ENCODE results near the gene RGS6.

DNA sequence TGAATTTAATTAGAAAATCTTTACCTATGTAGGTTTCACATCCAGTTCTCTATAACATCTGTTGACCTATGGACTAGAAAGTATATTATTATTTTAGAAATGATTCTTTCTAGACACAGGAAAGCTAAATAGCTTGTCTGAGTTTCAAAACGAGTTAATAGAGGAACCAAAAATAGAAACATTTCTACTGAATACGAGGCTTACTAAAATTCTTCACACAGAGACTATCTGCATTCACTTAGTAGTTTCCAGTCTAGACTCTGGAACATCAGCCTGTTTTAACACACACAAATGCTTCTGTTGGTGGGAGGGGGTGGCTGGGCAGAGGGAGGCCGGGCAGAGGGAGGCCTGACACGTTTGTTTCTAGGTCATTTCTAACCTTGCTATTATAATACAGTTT, 29.7 kb downstream of the RGS6 start:
- TF ChIP-seq CTCF (IDR thresholded peaks at IDR 0.05) (no peak), EP300 (IDR thresholded peaks at IDR 0.05) (no peak), POLR2A (IDR thresholded peaks at IDR 0.05; ENCODE audit: low read depth) (no peak)
